A549 (cell line): ENCODE measurements around the gene PIP5K1B. TPM values are rescaled to one million over a fixed set of nuclear protein-coding genes. Genes with fewer than 3 reads are reported as not detected.

Experiments
- ATAC-seq, 2 experiments: fragments of 200-7000 bp in 1 of 2; fragments of >200 bp in 1 of 2; cut with Nextera tagmentation in 1 of 2; cut with Tn5 transposase in 1 of 2; 3 replicates each; pipeline versions ENCODE4 v1.8.0 to v1.9.1; 2018 to 2020; ENCODE audit warnings: mild to moderate bottlenecking in 1 of 2, moderate library complexity in 1 of 2
- CTCF ChIA-PET: fragments of 300-600 bp; sonication (Branson Sonifier 250); formaldehyde crosslinking; extraction: SDS; loops from one replicate; lab custom pipeline; 2021; ENCODE audit warnings: antibody characterized with exemption, inconsistent platforms; lab: Yijun Ruan, JAX
- POLR2A ChIA-PET: fragments of 350-600 bp; formaldehyde crosslinking; extraction: SDS; loops from one replicate; lab custom pipeline; 2021; ENCODE audit warnings: antibody characterized with exemption, inconsistent platforms; lab: Yijun Ruan, JAX
- DNase-seq, 2 experiments: peaks; one replicate each; pipeline versions ENCODE4 v3.0.0 to v3.0.0-alpha.2; 2011 to 2016; ENCODE audit warnings: low read depth in 1 of 2, low spot score in 1 of 2
- FAIRE-seq: peaks from 2 replicates; lab custom pipeline; 2011; peaks lifted over from hg19 to GRCh38; lab: Jason Lieb, UNC
- H3K27ac ChIP-seq, 2 experiments: fragments of >200 bp; sonication (Bioruptor Twin); formaldehyde crosslinking; 3 replicates each; pipeline ENCODE4 v1.5.1; 2016 to 2017
- H3K4me1 ChIP-seq: fragments of >200 bp; sonication (Bioruptor Twin); formaldehyde crosslinking; 3 replicates; pipeline ENCODE4 v1.6.1; 2016
- H3K4me2 ChIP-seq: fragments of >200 bp; sonication (Bioruptor Twin); formaldehyde crosslinking; 3 replicates; pipeline ENCODE4 v1.6.1; 2016
- H3K4me3 ChIP-seq: fragments of >200 bp; sonication (Bioruptor Twin); formaldehyde crosslinking; 3 replicates; pipeline ENCODE4 v1.5.1; 2016
- H3K9me3 ChIP-seq: fragments of >200 bp; sonication (Bioruptor Twin); formaldehyde crosslinking; 3 replicates; pipeline ENCODE4 v1.6.1; 2016
- BHLHE40 ChIP-seq: IDR thresholded peaks from 2 replicates; pipeline ENCODE4 v1.6.1; 2012; ENCODE audit warnings: low read depth, low read length, inconsistent platforms
- CEBPB ChIP-seq, 2 experiments: fragments of >200 bp in 1 of 2; sonication (Bioruptor Twin) in 1 of 2; formaldehyde crosslinking in 1 of 2; IDR thresholded peaks; 2 replicates each; pipeline ENCODE4 v1.6.1; 2012 to 2016
- EHMT2 ChIP-seq: fragments of 200-600 bp; sonication (generic); IDR thresholded peaks from 2 replicates; pipeline ENCODE4 v1.6.1; 2016; ENCODE audit warnings: antibody characterized with exemption, low read depth, mild to moderate bottlenecking, moderate library complexity
- ELK1 ChIP-seq: fragments of 150-350 bp; IDR thresholded peaks from 2 replicates; pipeline ENCODE4 v1.6.1; 2014; ENCODE audit warnings: low read depth, mild to moderate bottlenecking, low read length
- FOSL2 ChIP-seq, 2 experiments: fragments of 450-650 bp in 1 of 2; fragments of >200 bp in 1 of 2; sonication (Bioruptor Twin) in 1 of 2; formaldehyde crosslinking; IDR thresholded peaks; 2 replicates each; pipeline versions ENCODE4 v1.5.0 to v1.6.1; 2016 to 2020; ENCODE audit warnings: mild to moderate bottlenecking in 1 of 2, moderate library complexity in 1 of 2
- GATA3 ChIP-seq: IDR thresholded peaks from 2 replicates; pipeline ENCODE4 v1.6.1; 2012; ENCODE audit warnings: borderline replicate concordance
- HDAC2 ChIP-seq: fragments of 200-600 bp; sonication (generic); IDR thresholded peaks from 2 replicates; pipeline ENCODE4 v1.6.1; 2016
- HEYL ChIP-seq: fragments of 250-450 bp; sonication (Bioruptor Pico); IDR thresholded peaks from 2 replicates; pipeline ENCODE4 v1.8.0; 2021; ENCODE audit warnings: mild to moderate bottlenecking, moderate library complexity
- HMGXB4 ChIP-seq: fragments of 250-450 bp; sonication (Bioruptor Pico); IDR thresholded peaks from 2 replicates; pipeline ENCODE4 v1.5.0; 2021; ENCODE audit warnings: mild to moderate bottlenecking, moderate library complexity, borderline replicate concordance
- JUN ChIP-seq, 2 experiments: fragments of >200 bp; sonication (Bioruptor Twin); formaldehyde crosslinking; IDR thresholded peaks; 2 replicates in 1 of 2; 3 replicates in 1 of 2; pipeline ENCODE4 v1.6.1; 2016 to 2017
- JUNB ChIP-seq: fragments of >200 bp; sonication (Bioruptor Twin); formaldehyde crosslinking; IDR thresholded peaks from 2 replicates; pipeline ENCODE4 v1.6.1; 2016
- NPAS2 ChIP-seq: fragments of 250-450 bp; sonication (Bioruptor Pico); IDR thresholded peaks from 2 replicates; pipeline ENCODE4 v1.8.0; 2022; ENCODE audit warnings: mild to moderate bottlenecking, moderate library complexity, borderline replicate concordance
- PBX3 ChIP-seq: IDR thresholded peaks from 2 replicates; pipeline ENCODE4 v1.6.1; 2012
- POLR2AphosphoS2 ChIP-seq: conservative IDR thresholded peaks from 2 replicates; pipeline ENCODE4 v1.6.1; 2012; ENCODE audit warnings: low read length, improper control_type of control experiment, inconsistent platforms
- RCOR1 ChIP-seq: fragments of 150-350 bp; IDR thresholded peaks from 2 replicates; pipeline ENCODE4 v1.6.1; 2014; ENCODE audit warnings: antibody characterized with exemption, low read length, low read depth
- REST ChIP-seq: fragments of 200-600 bp; sonication (generic); IDR thresholded peaks from 2 replicates; pipeline ENCODE4 v1.6.1; 2016; ENCODE audit warnings: antibody characterized with exemption, mild to moderate bottlenecking, moderate library complexity
- RFX5 ChIP-seq: fragments of 450-650 bp; IDR thresholded peaks from 2 replicates; pipeline ENCODE4 v1.7.1; 2014; ENCODE audit warnings: antibody characterized with exemption, mild to moderate bottlenecking, moderate library complexity
- TFCP2L1 ChIP-seq: fragments of 250-450 bp; sonication (Bioruptor Pico); IDR thresholded peaks from 2 replicates; pipeline ENCODE4 v1.5.0; 2021; ENCODE audit warnings: mild to moderate bottlenecking
- ZNF302 ChIP-seq: fragments of 250-450 bp; sonication (Bioruptor Pico); IDR thresholded peaks from 2 replicates; pipeline ENCODE4 v1.9.0; 2021; ENCODE audit warnings: inconsistent platforms, mild to moderate bottlenecking, moderate library complexity
- ZSCAN20 ChIP-seq: fragments of 250-450 bp; sonication (Bioruptor Pico); IDR thresholded peaks from 2 replicates; pipeline ENCODE4 v1.8.0; 2022; ENCODE audit warnings: mild to moderate bottlenecking, moderate library complexity
- WGBS: methylation state at CpG from one replicate; pipeline ENCODE4 v1.1.6; 2017; ENCODE audit errors: missing lambda C conversion rate; 5-methylcytosine and 5-hydroxymethylcytosine counted together
- polyA plus RNA-seq, 4 experiments: library from polyadenylated mRNA; depleted of rRNA in 3 of 4; stranded (reverse); fragments of >200 nt; fragmentation: RNase III in 1 of 4; extraction: RNeasy Plus Mini Kit Qiagen cat#74134 plus additional on column Dnase treatment in 1 of 4; gene quantifications; 2 replicates in 3 of 4; 3 replicates in 1 of 4; pipeline ENCODE4 v1.2.3, GENCODE V29; 2011 to 2017
- TF ChIP-seq, protein P1 (sequence below): fragments of >200 bp; sonication (Bioruptor Twin); formaldehyde crosslinking; IDR thresholded peaks from 3 replicates; pipeline ENCODE4 v1.5.1; 2016

The PIP5K1B gene
- polyA plus RNA-seq, 2 of the 4 experiments (the other 2 are of a cell fraction): not detected

DNA sequence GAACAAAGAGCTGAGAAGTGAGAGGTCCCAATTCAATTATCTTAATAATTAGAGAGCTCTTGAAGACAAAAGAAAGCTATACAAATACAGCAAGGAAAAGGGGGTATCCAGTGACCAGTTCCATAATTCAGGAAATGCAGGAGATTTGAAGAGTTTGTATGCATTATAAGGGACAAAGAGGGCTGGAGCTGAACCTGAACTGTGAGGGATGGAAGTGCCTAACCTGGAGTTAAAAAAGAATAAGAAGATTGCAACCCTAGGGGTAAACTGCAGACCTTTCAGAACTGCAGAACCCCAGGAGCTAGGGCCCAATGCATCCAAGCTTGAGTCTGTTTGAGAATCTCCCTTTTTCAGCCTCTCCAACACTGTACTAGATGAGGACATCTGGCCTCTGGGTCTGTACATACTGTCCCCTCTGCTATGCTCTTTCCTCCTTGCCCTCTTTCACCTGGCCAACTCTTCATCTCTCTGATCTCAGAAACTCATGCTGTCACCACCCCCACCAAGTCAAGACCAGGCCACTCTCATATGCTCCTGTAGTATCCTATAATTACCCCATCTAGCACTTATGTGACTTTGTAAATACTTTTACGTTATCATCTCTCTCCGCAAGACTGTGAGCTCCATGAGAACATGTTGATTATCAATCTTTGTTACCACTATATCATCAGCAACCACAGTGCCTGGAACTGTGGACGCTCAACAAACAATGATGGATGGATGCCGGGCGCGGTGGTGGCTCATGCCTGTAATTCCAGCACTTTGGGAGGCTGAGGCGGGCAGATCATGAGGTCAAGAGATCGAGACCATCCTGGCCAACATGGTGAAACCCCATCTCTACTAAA, 315.5 kb downstream of the PIP5K1B start:
- Histone ChIP-seq H3K4me3 (no peak overlapping the region), H3K4me2 (no peak overlapping the region), H3K4me1 (no peaks in the 10 kb centered on the region), H3K9me3 (no peaks in the 10 kb centered on the region)
- DNase-seq (no peak), FAIRE-seq (no peak), ATAC-seq (peak in 1 of 2 experiments; percentile 23; a peak in 1 of 6 replicates)
- WGBS: 39% methylated on average over 8 of the region's 8 CpGs
- CTCF ChIA-PET: interaction anchor here (1.1 to 1.4 kb wide), 4 partner anchors 15 to 437 kb away, joined by 3 to 4 read pairs (median 4); partner anchors contain the start of gene FXN
- TF ChIP-seq REST (no peak), ELK1 (no peak)
- TF ChIP-seq, all 56 proteins: peak for 0
- H3K27ac ChIP-seq: no peak overlapping the region
- POLR2A ChIA-PET: no interaction called here

GRCh38 chr9:69023650-69024049, 318.6 kb downstream of the PIP5K1B start:
- Histone ChIP-seq H3K27ac (no peak overlapping the region), H3K9me3 (no peaks in the 10 kb centered on the region), H3K4me1 (no peaks in the 10 kb centered on the region), H3K4me2 (no peak overlapping the region), H3K4me3 (no peak overlapping the region)
- no peak for TF ChIP-seq HEYL
- TF ChIP-seq NPAS2 (CRISPR knock-in tag): no peak
- TF ChIP-seq TFCP2L1: no peak
- no peak for TF ChIP-seq ZSCAN20
- TF ChIP-seq HDAC2: no peak
- no peak for TF ChIP-seq ZNF302 (CRISPR knock-in tag)
- TF ChIP-seq JUN (IDR thresholded peaks at IDR 0.05): no peak
- POLR2A ChIA-PET: no interaction called here
- DNase-seq (no peak), ATAC-seq (no peak), FAIRE-seq (no peak)
- 47% methylated on average over 7 of the region's 7 CpGs for WGBS
- CTCF ChIA-PET: interaction anchor here (0.8 to 5.5 kb wide), 3 partner anchors 12 to 440 kb away, joined by 3 to 36 read pairs (median 3); partner anchors contain the start of gene FXN

- Histone ChIP-seq H3K4me2 (no peak overlapping the region), H3K9me3 (peaks cover 4% of the 10 kb centered on the region; the same call in 1 of the 3 replicates), H3K4me1 (no peaks in the 10 kb centered on the region), H3K27ac (no peak overlapping the region), H3K4me3 (no peak overlapping the region)
- ChIA-PET POLR2A (no interaction called here), CTCF (interaction anchor here (0.6 to 5.5 kb wide), 8 partner anchors 8 to 438 kb away, joined by 3 to 36 read pairs (median 3); partner anchors contain the start of gene FXN)
- DNase-seq (peak; percentile 47 to 64), FAIRE-seq (peak; percentile 32), ATAC-seq (peak; percentile 84 to 92)
- 29% methylated on average over 5 of the region's 5 CpGs for WGBS
- TF ChIP-seq POLR2AphosphoS2 (no peak), PBX3 (no peak), FOSL2 (IDR thresholded peaks at IDR 0.05) (no peak), FOSL2 (CRISPR knock-in tag; IDR thresholded peaks at IDR 0.05) (no peak), JUN (IDR thresholded peaks at IDR 0.05) (no peak), HMGXB4 (CRISPR knock-in tag) (no peak), RFX5 (no peak), EHMT2 (no peak), RCOR1 (no peak), GATA3 (no peak), JUNB (no peak), CEBPB (IDR thresholded peaks at IDR 0.05) (no peak), BHLHE40 (no peak)
- TF ChIP-seq, protein P1, sequence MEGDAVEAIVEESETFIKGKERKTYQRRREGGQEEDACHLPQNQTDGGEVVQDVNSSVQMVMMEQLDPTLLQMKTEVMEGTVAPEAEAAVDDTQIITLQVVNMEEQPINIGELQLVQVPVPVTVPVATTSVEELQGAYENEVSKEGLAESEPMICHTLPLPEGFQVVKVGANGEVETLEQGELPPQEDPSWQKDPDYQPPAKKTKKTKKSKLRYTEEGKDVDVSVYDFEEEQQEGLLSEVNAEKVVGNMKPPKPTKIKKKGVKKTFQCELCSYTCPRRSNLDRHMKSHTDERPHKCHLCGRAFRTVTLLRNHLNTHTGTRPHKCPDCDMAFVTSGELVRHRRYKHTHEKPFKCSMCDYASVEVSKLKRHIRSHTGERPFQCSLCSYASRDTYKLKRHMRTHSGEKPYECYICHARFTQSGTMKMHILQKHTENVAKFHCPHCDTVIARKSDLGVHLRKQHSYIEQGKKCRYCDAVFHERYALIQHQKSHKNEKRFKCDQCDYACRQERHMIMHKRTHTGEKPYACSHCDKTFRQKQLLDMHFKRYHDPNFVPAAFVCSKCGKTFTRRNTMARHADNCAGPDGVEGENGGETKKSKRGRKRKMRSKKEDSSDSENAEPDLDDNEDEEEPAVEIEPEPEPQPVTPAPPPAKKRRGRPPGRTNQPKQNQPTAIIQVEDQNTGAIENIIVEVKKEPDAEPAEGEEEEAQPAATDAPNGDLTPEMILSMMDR: peak; percentile 56
These were observed 322.5 kb downstream of the PIP5K1B start for GRCh38 chr9:69027355-69028097.
